NCI-H82 (cell line): ENCODE results near the gene LMAN2L.

ENCODE experiments used
- DNase-seq: peaks from one replicate; lab custom pipeline; 2025; lab: John Stamatoyannopoulos, UW

LMAN2L gene

GRCh38 chr2:96760036-96760985, 20.4 kb upstream of the LMAN2L start, which contains the start of gene CNNM4:
Gene CNNM4, plus strand, starts transcription at chr2:96760902. Its CDS starts 98 bp downstream, at chr2:96761000.
- peak; percentile 96 for DNase-seq

DNA sequence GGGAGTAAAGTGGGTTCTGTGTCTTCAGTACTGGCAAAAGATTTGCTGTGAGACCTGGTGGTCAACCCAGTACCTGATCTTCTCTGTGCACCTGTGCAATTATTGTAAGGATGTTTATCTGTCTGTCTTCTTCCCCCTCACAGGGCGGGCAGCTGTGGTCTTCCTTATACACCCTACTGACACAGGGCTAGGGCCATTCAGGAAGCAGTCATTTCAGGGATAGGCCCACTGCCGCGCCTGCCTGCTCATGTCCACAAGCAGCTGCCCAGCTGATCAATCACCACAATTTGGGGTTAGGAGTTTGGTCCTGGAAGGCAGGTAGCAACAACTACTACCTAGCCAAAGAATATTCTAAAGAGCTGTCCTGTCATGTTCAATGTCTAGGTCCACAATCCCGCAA, 19.7 kb upstream of the LMAN2L start:
- no peak for DNase-seq

GRCh38 chr2:96758987-96759386, 19.1 kb upstream of the LMAN2L start:
- no peak for DNase-seq

GRCh38 chr2:96757477-96757860, 17.6 kb upstream of the LMAN2L start:
- no peak for DNase-seq

DNA sequence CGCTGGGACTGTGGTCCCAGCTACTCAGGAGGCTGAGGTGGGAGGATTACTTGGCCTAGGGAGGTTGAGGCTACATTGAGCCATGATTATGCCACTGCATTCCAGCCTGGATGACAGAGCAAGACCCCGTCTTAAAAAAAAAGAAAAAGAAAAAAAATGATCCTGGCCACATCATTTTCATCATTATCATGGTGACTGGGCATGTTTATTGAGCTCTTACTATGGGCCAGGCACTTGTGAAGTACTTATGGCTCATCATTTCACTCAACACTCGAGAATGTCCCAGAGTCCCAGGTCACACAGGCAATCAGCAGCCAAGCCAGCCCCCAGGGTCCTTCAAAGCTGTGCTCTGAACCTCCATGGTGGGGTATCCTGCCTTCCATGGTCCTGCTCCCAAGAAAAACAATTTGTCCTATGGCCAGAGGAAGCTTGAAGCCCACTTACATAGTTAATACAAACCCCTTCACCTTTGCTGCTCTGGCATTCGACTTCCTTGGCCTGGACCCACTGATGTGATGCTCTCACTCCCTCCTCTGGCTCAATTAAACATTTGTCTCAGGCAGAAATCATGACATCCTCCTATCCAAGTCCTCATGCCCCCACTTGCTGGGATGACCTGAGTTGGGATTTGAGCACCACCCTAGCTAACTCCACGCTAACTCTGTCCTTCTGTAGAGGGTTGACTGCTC, 17.1 kb upstream of the LMAN2L start:
- DNase-seq = no peak

GRCh38 chr2:96754317-96754716, 14.5 kb upstream of the LMAN2L start:
- DNase-seq = no peak

DNA sequence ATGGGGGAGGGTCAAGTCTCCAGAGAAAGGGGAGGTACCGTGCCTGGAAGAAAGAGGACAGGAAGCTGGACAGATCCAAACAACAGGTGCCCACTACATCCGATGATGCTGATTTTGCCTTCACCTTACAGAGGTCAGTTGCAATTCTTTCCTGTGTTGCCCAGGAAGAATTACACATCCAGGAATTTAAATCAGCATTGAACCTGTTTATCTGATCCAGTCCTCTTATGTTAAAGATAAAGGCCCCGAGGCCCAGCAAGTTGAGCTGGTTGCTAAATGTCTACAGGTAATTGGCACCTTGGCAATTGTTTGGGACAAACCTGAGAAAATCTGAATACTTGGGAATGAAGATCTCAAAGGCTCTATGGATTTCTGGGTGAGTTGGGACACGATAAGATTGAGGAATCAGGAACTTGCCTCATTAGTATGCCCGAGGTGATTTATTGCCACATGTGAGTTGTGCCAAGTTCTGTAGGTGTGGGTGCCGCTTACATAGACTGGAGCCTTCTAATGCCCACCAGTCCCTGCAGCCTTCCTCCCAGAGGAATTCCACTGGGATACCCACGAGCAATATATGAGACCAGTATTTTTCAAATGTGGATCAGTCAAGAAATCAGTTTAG, 13.9 kb upstream of the LMAN2L start:
- no peak for DNase-seq

DNA sequence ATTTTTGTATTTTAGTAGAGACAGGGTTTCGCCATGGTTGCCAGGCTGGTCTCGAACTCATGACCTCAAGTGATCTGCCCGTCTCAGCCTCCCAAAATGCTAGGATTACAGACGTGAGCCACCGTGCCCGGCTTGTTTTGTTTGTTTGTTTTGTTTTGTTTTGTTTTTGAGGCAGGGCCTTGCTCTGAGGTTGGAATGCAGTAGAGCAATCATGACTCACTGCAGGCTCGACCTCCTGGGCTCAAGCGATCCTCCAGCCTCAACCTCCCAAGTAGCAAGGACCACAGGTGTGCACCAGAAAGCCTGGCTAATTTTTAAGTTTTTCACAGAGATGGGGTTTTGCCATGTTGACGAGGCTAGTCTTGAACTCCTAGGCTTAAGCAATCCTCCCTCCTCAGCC, 11.9 kb upstream of the LMAN2L start:
- no peak for DNase-seq

DNA sequence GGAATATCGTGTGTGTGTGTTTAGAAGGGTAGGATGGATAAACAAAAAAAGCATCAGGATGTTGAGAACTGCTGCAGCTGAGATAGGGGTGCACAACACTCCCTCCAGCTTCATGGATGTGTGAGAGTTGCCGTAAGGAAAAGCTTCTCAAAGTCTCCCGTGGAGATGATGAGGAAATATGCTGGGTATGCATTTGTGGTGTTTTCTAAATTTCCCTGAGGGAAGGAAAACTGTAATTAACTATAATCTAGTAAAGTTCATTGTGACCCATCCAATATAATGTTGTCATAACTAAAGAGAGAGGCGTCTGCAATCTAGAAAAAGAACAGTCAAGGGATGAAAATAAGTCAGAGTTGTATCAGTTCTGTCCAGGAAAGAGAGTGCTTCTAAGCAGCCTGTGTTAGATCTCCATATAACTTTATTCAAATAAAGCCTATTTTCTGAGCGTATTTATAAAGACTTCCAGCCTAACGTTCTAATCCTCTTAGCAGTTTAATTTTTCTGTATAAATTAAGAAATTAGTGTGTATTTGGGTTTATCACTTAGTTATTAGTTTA, 7.3 kb upstream of the LMAN2L start:
- DNase-seq = no peak

DNA sequence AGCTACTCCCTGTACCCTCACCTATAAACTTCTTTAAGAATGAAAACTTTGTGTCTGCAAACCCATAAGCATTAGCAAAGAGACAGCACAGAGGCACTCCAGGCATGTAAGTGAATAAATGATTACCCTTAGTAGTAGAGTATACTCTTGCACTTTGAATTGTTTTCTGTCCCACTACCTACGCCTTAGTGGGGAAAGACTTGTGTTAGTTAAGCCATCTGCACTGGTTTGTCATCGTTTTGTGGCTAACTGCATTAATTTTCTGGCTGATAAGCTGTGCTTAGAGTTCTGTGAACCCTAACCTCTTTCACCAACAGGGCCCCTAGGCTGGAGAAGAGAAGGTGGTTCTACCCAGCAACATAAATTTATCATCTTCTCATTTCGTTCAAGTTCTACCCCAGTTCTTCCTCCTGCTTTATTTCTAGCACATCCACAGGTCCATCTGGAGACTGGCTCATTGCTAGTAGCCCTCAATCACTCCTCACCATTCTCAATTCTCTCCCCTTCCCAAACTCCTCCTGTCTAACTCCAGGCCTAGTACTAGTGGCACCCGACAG, 710 bp downstream of the LMAN2L start:
- DNase-seq = peak; percentile 16

DNA sequence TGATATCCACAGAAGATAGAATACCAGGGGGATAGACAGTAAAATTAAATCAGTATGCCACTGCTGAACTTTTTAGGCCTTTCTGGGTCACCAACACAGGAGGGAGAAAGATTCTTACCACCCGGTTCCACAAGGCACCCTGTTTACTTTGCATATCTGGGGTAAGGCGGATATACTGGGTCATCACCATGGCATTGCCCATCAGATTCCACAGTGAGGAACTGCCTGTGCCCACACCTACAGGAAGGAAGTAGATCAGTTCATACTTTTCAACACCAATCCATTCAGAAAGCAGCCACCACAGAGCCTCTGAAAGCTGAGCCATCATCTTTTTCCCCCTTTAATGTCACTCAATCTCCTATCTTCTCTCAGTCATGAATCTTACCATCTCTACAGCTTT, 2.0 kb downstream of the LMAN2L start:
- DNase-seq = no peak

DNA sequence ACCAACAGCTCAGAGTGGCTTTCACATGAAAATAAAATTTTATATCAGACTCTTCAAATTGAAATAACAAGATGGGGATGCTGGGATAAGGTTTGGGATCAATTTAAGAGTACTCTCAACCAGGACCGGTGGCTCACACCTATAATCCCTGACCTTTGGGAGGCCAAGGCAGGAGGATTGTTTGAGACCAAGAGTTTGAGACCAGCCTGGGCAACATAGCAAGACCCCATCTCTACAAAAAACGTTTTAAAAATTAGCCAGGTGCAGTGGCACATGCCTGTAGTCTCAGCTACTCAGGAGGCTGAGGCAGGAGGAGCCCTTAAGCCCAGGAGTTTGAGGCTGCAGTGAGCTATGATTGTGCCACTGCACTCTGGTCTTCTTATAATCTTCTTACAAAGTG, 2.6 kb downstream of the LMAN2L start:
- DNase-seq = no peak

DNA sequence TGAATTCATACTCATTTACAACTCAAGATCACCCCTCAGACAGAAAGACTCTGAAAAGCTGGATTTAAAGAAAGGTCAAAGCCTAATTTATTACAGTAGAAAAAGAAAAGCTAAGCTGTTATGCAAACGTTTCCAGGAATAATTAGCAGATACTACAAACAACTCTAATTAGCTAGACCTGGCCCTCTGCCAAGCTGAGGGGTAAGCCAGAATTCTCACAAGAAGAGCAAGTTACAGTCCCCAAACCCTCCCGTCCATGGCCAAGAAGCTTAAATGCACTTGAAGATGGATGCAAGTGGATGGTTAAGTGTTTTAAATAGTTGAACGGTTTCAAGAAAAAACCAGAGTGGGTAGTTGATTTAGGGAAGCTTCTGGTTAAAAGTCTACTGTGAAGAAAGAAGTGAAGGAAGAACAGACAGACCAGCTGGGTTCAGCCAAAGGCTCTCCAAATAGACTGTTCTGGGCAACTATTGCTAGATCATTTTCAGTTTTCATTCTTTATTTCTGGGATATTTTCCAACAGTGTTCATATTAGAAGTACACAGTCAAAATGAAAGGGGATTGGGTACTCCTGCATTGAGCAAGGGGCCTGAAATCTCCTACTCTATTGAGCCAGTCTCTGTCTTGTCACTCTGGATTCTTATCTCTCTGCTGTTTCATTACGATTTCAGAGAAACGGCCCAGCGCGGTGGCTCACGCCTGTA, 4.8 kb downstream of the LMAN2L start:
- peak; percentile 66 for DNase-seq

- no peak for DNase-seq
These were observed 5.9 kb downstream of the LMAN2L start for GRCh38 chr2:96733931-96734330.

- no peak for DNase-seq
These were observed 9.7 kb downstream of the LMAN2L start for GRCh38 chr2:96730212-96730611.

GRCh38 chr2:96729748-96730147, 10.1 kb downstream of the LMAN2L start:
- no peak for DNase-seq

DNA sequence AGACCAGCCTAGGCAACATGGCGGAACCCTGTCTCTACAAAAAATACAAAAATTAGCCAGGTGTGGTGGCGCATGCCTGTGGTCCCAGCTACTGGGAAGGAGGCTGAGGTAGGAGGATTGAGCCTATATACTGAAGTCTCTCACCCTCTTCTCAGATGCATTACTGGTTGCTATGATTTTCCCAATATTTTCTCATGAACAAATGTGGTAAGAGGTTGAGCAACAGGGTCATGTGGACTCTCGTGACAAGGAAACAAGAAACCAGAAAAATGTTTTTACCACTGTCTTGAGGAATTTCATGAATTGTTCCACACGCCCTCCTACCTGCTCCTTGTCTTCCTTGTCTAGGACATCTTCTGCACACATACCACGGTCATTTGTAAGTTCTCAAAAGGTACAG, 12.4 kb downstream of the LMAN2L start:
- DNase-seq = no peak

DNA sequence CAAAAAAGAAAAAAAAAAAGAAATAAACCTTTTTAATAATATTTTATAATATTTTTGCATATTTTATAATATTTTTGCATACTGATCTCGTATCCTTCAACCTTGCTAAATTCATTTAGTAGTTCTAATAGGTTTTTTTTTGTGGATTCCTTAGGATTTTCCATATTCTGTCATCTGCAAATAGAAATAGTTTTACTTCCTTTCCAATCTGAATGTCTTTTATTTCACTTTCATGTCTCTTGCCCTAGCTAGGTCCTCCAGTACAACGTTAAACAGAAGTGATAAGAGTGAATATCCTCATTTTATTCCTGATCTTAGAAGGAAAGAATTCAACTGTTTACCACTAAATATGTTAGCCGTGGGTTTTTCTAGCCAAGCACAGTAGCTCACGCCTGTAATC, 13.7 kb downstream of the LMAN2L start:
- DNase-seq = no peak

DNA sequence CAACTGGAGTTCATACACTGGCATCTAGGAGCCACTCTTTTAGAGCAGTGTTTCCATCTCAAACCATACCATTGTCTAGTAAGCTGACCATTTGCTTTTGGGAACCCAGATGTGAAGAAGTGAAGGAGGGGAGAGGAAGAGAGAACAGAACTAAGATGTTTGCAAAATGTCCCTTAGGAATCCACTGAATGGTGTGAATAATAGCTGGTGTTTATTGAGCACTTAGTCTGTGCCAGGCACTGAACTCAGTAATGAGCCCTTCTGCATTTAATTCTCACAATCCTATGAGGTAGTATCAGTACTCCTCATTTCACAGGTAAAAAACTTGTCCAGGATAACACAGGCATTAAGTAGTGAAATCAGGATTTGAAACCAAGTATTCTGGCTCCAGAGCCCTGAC, 23.5 kb downstream of the LMAN2L start:
- no peak for DNase-seq

- no peak for DNase-seq
These were observed 24.2 kb downstream of the LMAN2L start for GRCh38 chr2:96715658-96716057.

DNA sequence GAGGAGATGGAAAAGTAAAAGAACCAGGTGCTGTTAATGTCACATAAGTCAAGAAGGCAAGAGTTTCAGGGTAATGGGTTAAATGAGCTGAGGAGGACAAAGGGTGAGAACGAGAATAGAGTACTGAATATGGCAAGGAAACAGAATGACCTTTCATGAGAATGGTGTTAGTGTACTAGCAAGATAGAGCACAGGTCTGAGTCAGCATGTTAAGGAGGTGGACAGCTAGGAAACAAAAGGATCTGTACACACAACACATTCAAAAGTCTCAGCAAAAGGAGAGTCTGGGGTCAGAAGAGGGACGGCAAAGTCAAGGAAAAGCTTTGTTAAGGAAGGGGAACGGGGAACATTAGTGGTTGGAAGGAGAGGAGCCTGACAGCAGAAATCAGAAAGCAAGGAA, 28.9 kb downstream of the LMAN2L start:
- no peak for DNase-seq
